Activated CD4-positive, CD25-positive, alpha-beta regulatory T cell treated with anti-CD3 and anti-CD28 coated beads, Interleukin-2, amount 50 U/mL, for 24 hours (primary cell): ENCODE results near the gene HMGN4.

Experiments
- ATAC-seq, 2 donors: fragments of 150-1000 bp; cut with Tn5 transposase; one replicate each; pipeline ENCODE4 v1.10.0; 2021; ENCODE audit warnings: mild to moderate bottlenecking in 1 of 2, moderate library complexity in 1 of 2

Gene HMGN4

GRCh38 chr6:26552640-26553188 lies 14.5 kb downstream of the HMGN4 start:
- no peak for ATAC-seq

- ATAC-seq, result peak; percentile 48 to 64
Measured at GRCh38 chr6:26553264-26553634, 15.1 kb downstream of the HMGN4 start.

GRCh38 chr6:26553635-26554446 lies 15.7 kb downstream of the HMGN4 start:
- peak; percentile 59 to 63 for ATAC-seq

GRCh38 chr6:26554447-26554696 lies 16.2 kb downstream of the HMGN4 start:
- no peak for ATAC-seq

GRCh38 chr6:26554697-26555504 lies 16.7 kb downstream of the HMGN4 start:
- peak; percentile 10 to 28 for ATAC-seq

GRCh38 chr6:26555505-26556262 lies 17.5 kb downstream of the HMGN4 start:
- no peak for ATAC-seq

- ATAC-seq, result no peak
Measured at GRCh38 chr6:26556263-26557070, 18.3 kb downstream of the HMGN4 start.

- no peak for ATAC-seq
Measured at GRCh38 chr6:26561533-26562466, 23.6 kb downstream of the HMGN4 start.

GRCh38 chr6:26563488-26563887 lies 25.3 kb downstream of the HMGN4 start:
- no peak for ATAC-seq

GRCh38 chr6:26568601-26569432 lies 30.7 kb downstream of the HMGN4 start:
- peak; percentile 80 to 82 for ATAC-seq

- ATAC-seq, result no peak
Measured at GRCh38 chr6:26569433-26569764, 31.2 kb downstream of the HMGN4 start.

GRCh38 chr6:26570027-26570809 lies 32.1 kb downstream of the HMGN4 start:
- no peak for ATAC-seq

- peak; percentile 40 to 48 for ATAC-seq
Measured at GRCh38 chr6:26571592-26572296, 33.6 kb downstream of the HMGN4 start.

- no peak for ATAC-seq
Measured at GRCh38 chr6:26575494-26575939, 37.4 kb downstream of the HMGN4 start.

GRCh38 chr6:26576407-26576843 lies 38.3 kb downstream of the HMGN4 start:
- ATAC-seq, result no peak

- peak; percentile 51 to 79 for ATAC-seq
Measured at GRCh38 chr6:26576929-26577719, 39.0 kb downstream of the HMGN4 start.

- no peak for ATAC-seq
Measured at GRCh38 chr6:26577720-26578072, 39.5 kb downstream of the HMGN4 start.

- no peak for ATAC-seq
Measured at GRCh38 chr6:26578279-26578678, 40.1 kb downstream of the HMGN4 start.
